HG03432 (cell line): ENCODE results near the gene ASB8.
"Not testable (repeated sequence)": the region's sequence is repeated elsewhere in the genome, so short reads cannot be mapped to it uniquely, and the experiment has no call there.

ENCODE experiments used
- ATAC-seq: cut with Tn5 transposase; IDR thresholded peaks from one replicate; pipeline ENCODE4 v1.9.1; 2021; ENCODE audit warnings: mild to moderate bottlenecking, moderate library complexity; ENCODE audit not compliant: unreplicated experiment

Gene ASB8

GRCh38 chr12:48183091-48183875, 26.0 kb upstream of the ASB8 start, which contains the start of gene CCDC184:
TSS of gene CCDC184 (plus strand) at chr12:48183644. CDS start at chr12:48184123, 479 bp downstream.
- ATAC-seq = peak; percentile 82

- no peak for ATAC-seq
These were observed 25.3 kb upstream of the ASB8 start for GRCh38 chr12:48182631-48183030.

- no peak for ATAC-seq
These were observed 23.7 kb upstream of the ASB8 start for GRCh38 chr12:48180857-48181495.

GRCh38 chr12:48180424-48180823, 23.1 kb upstream of the ASB8 start:
- no peak for ATAC-seq

GRCh38 chr12:48179466-48179865, 22.2 kb upstream of the ASB8 start:
- ATAC-seq = no peak

GRCh38 chr12:48177982-48178381, 20.7 kb upstream of the ASB8 start:
- ATAC-seq = no peak

- no peak for ATAC-seq
These were observed 19.1 kb upstream of the ASB8 start for GRCh38 chr12:48176417-48176751.

- no peak for ATAC-seq
These were observed 18.5 kb upstream of the ASB8 start for GRCh38 chr12:48175613-48176416.

GRCh38 chr12:48169011-48169410, 11.7 kb upstream of the ASB8 start:
- no peak for ATAC-seq

GRCh38 chr12:48165089-48165981, 8.0 kb upstream of the ASB8 start:
- no peak for ATAC-seq

GRCh38 chr12:48164451-48164850, 7.1 kb upstream of the ASB8 start:
- no peak for ATAC-seq

GRCh38 chr12:48163150-48163747, 5.9 kb upstream of the ASB8 start:
- no peak for ATAC-seq

- no peak for ATAC-seq
These were observed 3.5 kb upstream of the ASB8 start for GRCh38 chr12:48160807-48161206.

- no peak for ATAC-seq
These were observed 2.7 kb upstream of the ASB8 start for GRCh38 chr12:48160046-48160445.

GRCh38 chr12:48157889-48158370, 615 bp upstream of the ASB8 start:
- ATAC-seq = no peak

- no peak for ATAC-seq
These were observed 680 bp downstream of the ASB8 start for GRCh38 chr12:48156652-48157017.

- ATAC-seq = not testable (repeated sequence)
These were observed 1.5 kb downstream of the ASB8 start for GRCh38 chr12:48155786-48156185.

GRCh38 chr12:48151103-48151771, 6.1 kb downstream of the ASB8 start:
- no peak for ATAC-seq

GRCh38 chr12:48145981-48146380, 11.3 kb downstream of the ASB8 start:
- ATAC-seq = no peak

GRCh38 chr12:48143898-48144297, 13.4 kb downstream of the ASB8 start:
- no peak for ATAC-seq
